Chondrocyte (in vitro differentiated cells): ENCODE measurements around the gene TMEM132C. TPM values are rescaled to one million over a fixed set of nuclear protein-coding genes. Genes with fewer than 3 reads are reported as not detected.

Experiments
- DNase-seq: peaks from one replicate; pipeline ENCODE4 v3.0.0; 2021; ENCODE audit warnings: mixed read lengths, low spot score
- H3K27ac Mint-ChIP-seq: one replicate; pipeline ENCODE4 v1.8.0; 2021; ENCODE audit warnings: mild to moderate bottlenecking, moderate library complexity, mixed read lengths; ENCODE audit not compliant: unreplicated experiment
- H3K27me3 Mint-ChIP-seq: 2 replicates; pipeline ENCODE4 v1.8.0; 2021; ENCODE audit warnings: low read depth, mixed read lengths
- H3K36me3 Mint-ChIP-seq: 2 replicates; pipeline ENCODE4 v1.8.0; 2021; ENCODE audit warnings: low read depth, mixed read lengths
- H3K4me1 Mint-ChIP-seq: 2 replicates; pipeline ENCODE4 v1.8.0; 2021; ENCODE audit warnings: low read depth, mild to moderate bottlenecking, mixed read lengths
- H3K4me3 Mint-ChIP-seq: one replicate; pipeline ENCODE4 v1.8.0; 2021; ENCODE audit warnings: mild to moderate bottlenecking, moderate library complexity, mixed read lengths; ENCODE audit not compliant: unreplicated experiment
- H3K9me3 Mint-ChIP-seq: 2 replicates; pipeline ENCODE4 v1.8.0; 2021; ENCODE audit warnings: low read depth, mixed read lengths
- CTCF ChIP-seq: fragments of 200-600 bp; sonication (generic); IDR thresholded peaks from 2 replicates; pipeline ENCODE4 v1.5.0; 2021; ENCODE audit warnings: antibody characterized with exemption, mild to moderate bottlenecking, moderate library complexity
- total RNA-seq: library from RNA; stranded (reverse); gene quantifications from 3 replicates; pipeline ENCODE4 v1.2.1, GENCODE V29; 2021

Gene TMEM132C
- total RNA-seq, 1 donor from 2014 or later: not detected

GRCh38 chr12:128325646-128326045 lies 58.7 kb downstream of the TMEM132C start:
- no peak for DNase-seq
- Mint-ChIP-seq H3K4me1 (no peaks in the 10 kb centered on the region), H3K27me3 (peaks cover 2% of the 10 kb centered on the region), H3K27ac (no peak overlapping the region), H3K4me3 (no peak overlapping the region), H3K36me3 (no peaks in the 10 kb centered on the region), H3K9me3 (peaks cover 12% of the 10 kb centered on the region)
- TF ChIP-seq CTCF: no peak

DNA sequence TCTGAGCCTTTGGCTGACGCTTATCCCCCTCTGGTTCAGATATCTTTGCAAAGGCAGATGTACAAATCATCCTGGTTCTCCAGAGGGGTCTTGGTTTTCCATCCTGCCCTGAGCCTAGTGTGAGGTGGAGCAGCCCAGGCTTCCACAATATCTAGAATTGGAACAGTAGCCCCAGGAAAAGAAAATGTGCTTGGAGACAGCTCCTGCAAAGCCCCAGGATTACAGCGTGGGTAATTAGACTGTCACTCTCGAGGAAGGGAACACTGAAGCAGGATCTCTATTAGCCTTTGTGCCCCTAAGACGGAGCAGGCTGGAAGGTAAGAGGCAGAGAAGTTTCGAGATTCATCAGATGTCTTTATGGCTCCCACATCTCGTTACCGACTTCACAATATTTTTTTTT lies 59.4 kb downstream of the TMEM132C start:
- Mint-ChIP-seq H3K36me3 (no peaks in the 10 kb centered on the region), H3K4me3 (no peak overlapping the region), H3K4me1 (no peaks in the 10 kb centered on the region), H3K27ac (no peak overlapping the region), H3K27me3 (peaks cover 2% of the 10 kb centered on the region), H3K9me3 (peaks cover 13% of the 10 kb centered on the region)
- no peak for DNase-seq
- no peak for TF ChIP-seq CTCF

GRCh38 chr12:128328961-128329360 lies 62.0 kb downstream of the TMEM132C start:
- no peak for TF ChIP-seq CTCF
- peaks cover 6% of the 10 kb centered on the region for H3K9me3 Mint-ChIP-seq
- no peak overlapping the region for H3K27ac Mint-ChIP-seq
- no peak for DNase-seq
- H3K36me3 Mint-ChIP-seq: no peaks in the 10 kb centered on the region
- H3K27me3 Mint-ChIP-seq: no peaks in the 10 kb centered on the region
- H3K4me1 Mint-ChIP-seq: no peaks in the 10 kb centered on the region
- no peak overlapping the region for H3K4me3 Mint-ChIP-seq

DNA sequence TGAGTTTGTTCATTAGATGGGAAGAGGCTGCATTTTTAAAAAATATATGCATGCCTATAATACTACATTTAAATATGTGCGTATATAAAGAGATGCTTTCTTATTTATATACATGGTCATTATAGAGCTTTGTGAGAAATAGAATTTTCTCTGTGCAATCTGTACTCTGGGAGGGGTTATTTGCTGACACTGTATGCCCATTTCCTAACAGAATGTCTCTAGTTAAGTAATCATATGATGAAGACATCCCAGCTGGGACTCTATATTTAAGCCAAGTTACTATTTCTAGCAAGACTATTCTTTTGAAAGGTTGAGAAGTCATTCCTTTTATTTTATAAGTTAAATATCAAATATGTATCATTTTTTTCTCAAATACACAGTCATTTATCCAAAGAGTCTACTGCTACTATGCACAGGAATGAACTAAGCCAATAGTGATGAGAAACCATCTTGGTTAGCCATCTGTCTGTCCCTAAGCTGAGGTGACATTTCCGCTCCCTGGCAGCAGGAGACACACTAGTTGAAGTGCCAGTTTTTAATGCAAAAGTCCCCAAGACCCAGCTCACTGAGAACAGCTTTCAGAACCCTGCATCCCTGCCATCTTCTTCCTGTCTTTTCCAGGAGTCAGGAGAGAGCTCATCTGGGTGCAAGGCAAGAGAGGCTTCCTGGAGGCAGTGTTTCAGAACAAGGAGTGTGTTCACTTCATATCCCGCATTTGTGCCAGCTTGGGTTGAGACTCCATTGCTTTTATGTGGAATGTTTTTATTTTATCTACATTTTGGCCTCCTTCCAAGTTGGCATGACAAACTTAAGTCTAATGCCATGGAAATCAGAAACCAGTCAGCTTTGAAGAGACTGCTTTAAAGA lies 69.5 kb downstream of the TMEM132C start:
- H3K4me1 Mint-ChIP-seq: peaks cover 14% of the 10 kb centered on the region
- peaks cover 7% of the 10 kb centered on the region for H3K9me3 Mint-ChIP-seq
- H3K4me3 Mint-ChIP-seq: no peak overlapping the region
- peaks cover 22% of the 10 kb centered on the region for H3K27me3 Mint-ChIP-seq
- no peaks in the 10 kb centered on the region for H3K36me3 Mint-ChIP-seq
- DNase-seq: no peak
- TF ChIP-seq CTCF: no peak
- no peak overlapping the region for H3K27ac Mint-ChIP-seq

GRCh38 chr12:128337071-128337345 lies 70.0 kb downstream of the TMEM132C start:
- Mint-ChIP-seq H3K4me1 (peaks cover 14% of the 10 kb centered on the region), H3K27me3 (peaks cover 22% of the 10 kb centered on the region), H3K9me3 (peaks cover 7% of the 10 kb centered on the region), H3K27ac (no peak overlapping the region), H3K36me3 (no peaks in the 10 kb centered on the region), H3K4me3 (no peak overlapping the region)
- no peak for TF ChIP-seq CTCF
- DNase-seq: no peak
